ENCODE results near the gene SMR3B.

The SMR3B gene

DNA sequence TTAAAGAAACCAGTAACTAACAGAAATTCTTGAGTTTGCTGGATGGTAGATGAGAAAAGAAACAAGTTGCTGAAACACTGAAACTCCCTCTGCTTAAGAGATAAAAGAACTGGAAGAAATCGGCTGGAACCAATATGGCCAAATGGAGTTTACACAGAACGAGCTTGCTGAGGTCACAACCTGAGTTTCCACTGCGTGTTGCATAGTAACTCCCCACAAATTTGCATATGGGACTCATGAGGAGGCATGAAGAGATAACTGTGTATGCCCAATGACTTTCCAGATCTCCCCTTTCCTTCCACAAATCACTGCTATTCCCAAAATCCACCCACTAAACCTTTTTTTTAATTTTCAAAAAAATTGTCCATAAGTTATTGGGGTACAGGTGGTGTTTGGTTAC lies 10.2 kb upstream of the SMR3B start:
- H3K27me3 ChIP-seq (ENCODE audit: insufficient read depth, low read depth, severe bottlenecking), result no peaks in the 10 kb centered on the region
- H3K4me3 ChIP-seq (ENCODE audit: low read depth, low read length), result no peak overlapping the region
- H3K36me3 ChIP-seq, result no peaks in the 10 kb centered on the region
- no peak for TF ChIP-seq CTCF (IDR thresholded peaks at IDR 0.05; ENCODE audit: low read depth, low read length)
- no peak for DNase-seq
- no peak overlapping the region for H3K27ac ChIP-seq
- H3K9me3 ChIP-seq (ENCODE audit: severe bottlenecking), result no peaks in the 10 kb centered on the region

DNA sequence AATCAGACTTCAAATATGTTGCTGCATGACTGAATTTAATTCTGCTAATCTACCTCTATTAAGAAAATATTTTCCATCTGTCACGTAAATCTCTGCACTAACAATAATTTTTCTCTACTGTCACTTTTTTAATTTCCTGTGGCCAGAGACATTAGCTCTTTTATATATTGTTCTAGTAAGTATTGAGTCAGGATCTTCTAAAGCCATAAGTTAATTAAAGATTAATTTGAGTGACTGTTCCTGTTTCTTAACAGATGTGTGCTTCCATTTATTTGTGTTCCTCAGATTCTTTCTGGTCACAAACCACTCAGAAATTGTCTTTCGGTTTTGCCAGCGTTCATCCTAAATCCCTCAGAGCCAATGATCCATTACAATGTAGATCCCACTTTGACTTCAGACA lies 2.4 kb upstream of the SMR3B start:
- H3K4me3 ChIP-seq (ENCODE audit: low read depth, low read length), result no peak overlapping the region
- no peaks in the 10 kb centered on the region for H3K9me3 ChIP-seq (ENCODE audit: severe bottlenecking)
- no peak for DNase-seq
- H3K36me3 ChIP-seq, result no peaks in the 10 kb centered on the region
- H3K27me3 ChIP-seq (ENCODE audit: insufficient read depth, low read depth, severe bottlenecking), result no peaks in the 10 kb centered on the region
- TF ChIP-seq CTCF (IDR thresholded peaks at IDR 0.05; ENCODE audit: low read depth, low read length), result no peak
- no peak overlapping the region for H3K27ac ChIP-seq

GRCh38 chr4:70392057-70392776 lies 9.3 kb downstream of the SMR3B start:
- no peaks in the 10 kb centered on the region for H3K27me3 ChIP-seq (ENCODE audit: insufficient read depth, low read depth, severe bottlenecking)

DNA sequence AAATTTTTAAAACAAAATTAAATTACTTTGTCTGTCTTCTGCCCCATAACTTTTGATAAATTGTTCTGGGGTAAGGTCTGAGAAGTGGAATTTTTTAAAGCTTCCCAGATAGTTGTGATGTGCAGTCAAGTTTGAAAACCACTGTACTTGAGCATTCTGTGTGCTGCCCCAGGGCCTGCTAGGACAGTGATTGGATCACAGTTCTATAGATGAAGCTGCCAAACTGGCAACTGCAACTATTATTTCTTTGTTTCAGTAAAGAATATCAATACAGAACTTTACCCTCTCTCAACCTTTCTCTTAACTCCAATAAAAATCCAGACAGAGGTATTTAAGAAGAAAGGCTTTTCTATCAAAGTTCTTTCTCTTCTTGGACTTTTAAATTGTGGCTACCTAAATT lies 14.6 kb downstream of the SMR3B start, which contains the start of gene OPRPN:
OPRPN (plus strand) TSS at position 361 of the 400 bp plus-strand sequence. CDS start 1,346 bp downstream, outside the sequence.
- H3K27me3 ChIP-seq (ENCODE audit: insufficient read depth, low read depth, severe bottlenecking), result no peaks in the 10 kb centered on the region
- TF ChIP-seq CTCF (IDR thresholded peaks at IDR 0.05; ENCODE audit: low read depth, low read length), result no peak
- no peak within 1 kb of the TSS for H3K27ac ChIP-seq
- H3K4me3 ChIP-seq (ENCODE audit: low read depth, low read length), result no peak within 1 kb of the TSS
- H3K36me3 ChIP-seq, result no peaks in the 10 kb centered on the region
- no peaks in the 10 kb centered on the region for H3K9me3 ChIP-seq (ENCODE audit: severe bottlenecking)
- no peak for DNase-seq

More at GRCh38 chr4:70392057-70392776, 9.3 kb downstream of the SMR3B start:
- no peak for DNase-seq
- Histone ChIP-seq H3K9me3 (ENCODE audit: severe bottlenecking) (no peaks in the 10 kb centered on the region), H3K36me3 (no peaks in the 10 kb centered on the region), H3K27ac (no peak overlapping the region), H3K4me3 (ENCODE audit: low read depth, low read length) (no peak overlapping the region)
- no peak for TF ChIP-seq CTCF (IDR thresholded peaks at IDR 0.05; ENCODE audit: low read depth, low read length)

GRCh38 chr4:70399319-70399718 lies 16.4 kb downstream of the SMR3B start:
- no peak for TF ChIP-seq CTCF (IDR thresholded peaks at IDR 0.05; ENCODE audit: low read depth, low read length)
- Histone ChIP-seq H3K36me3 (no peaks in the 10 kb centered on the region), H3K27ac (no peak overlapping the region), H3K27me3 (ENCODE audit: insufficient read depth, low read depth, severe bottlenecking) (no peaks in the 10 kb centered on the region), H3K9me3 (ENCODE audit: severe bottlenecking) (no peaks in the 10 kb centered on the region), H3K4me3 (ENCODE audit: low read depth, low read length) (no peak overlapping the region)
- no peak for DNase-seq

DNA sequence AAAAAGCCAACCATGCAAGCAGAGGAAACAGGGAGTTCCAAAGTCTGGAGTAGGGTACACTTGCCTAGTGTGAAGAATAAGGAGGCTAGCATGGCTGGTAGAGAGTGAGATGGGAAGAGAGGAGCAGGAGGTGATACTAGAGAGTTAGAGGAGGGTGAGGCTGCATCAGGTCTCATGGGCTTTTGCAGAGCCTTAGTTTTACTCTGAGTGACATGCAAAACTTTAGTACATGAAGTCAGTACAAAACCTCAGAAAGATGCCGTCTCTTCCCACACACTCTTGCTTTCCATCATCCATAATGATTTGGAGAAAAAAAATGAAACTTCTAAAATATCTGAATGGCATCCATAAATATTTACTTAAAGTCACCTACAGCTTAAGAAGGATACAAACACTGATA lies 19.8 kb downstream of the SMR3B start:
- H3K36me3 ChIP-seq, result no peaks in the 10 kb centered on the region
- TF ChIP-seq CTCF (IDR thresholded peaks at IDR 0.05; ENCODE audit: low read depth, low read length), result no peak
- H3K9me3 ChIP-seq (ENCODE audit: severe bottlenecking), result no peaks in the 10 kb centered on the region
- no peak for DNase-seq
- H3K27me3 ChIP-seq (ENCODE audit: insufficient read depth, low read depth, severe bottlenecking), result no peaks in the 10 kb centered on the region
- H3K4me3 ChIP-seq (ENCODE audit: low read depth, low read length), result no peak overlapping the region
- H3K27ac ChIP-seq, result no peak overlapping the region

Data from WERI-Rb-1 (cell line).